K562 treated with DMSO at 1 percent for 24 hours (cell line): ENCODE measurements around the gene SERPINB2. TPM values are rescaled to one million over a fixed set of nuclear protein-coding genes. Genes with fewer than 3 reads are reported as not detected.

Source experiments
- total RNA-seq: library from RNA; unstranded; fragments of 300-600 nt; gene quantifications from 2 replicates; pipeline ENCODE4 v1.2.3, GENCODE V29; 2022; ENCODE audit warnings: low read depth; ENCODE audit not compliant: insufficient read depth

Gene SERPINB2
- not detected in 2 replicates for total RNA-seq

DNA sequence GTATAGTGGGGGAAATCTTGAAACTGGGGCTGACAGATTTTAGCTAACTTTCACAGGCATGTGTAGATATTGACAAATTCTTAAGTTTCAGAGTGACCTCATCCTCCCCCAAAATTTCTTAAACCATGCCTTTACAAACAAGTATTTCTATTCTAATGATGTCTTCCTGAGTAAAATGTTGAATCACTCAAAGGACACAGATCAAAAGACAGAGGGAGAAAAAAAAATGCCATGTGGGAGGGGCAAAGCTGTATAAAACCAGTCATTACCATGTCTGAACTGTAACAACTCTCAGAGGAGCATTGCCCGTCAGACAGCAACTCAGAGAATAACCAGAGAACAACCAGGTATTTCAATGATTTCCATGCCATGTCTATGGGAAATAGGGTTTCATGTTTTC is at the start of gene SERPINB2:
TSS of gene SERPINB2 (plus strand) at position 282 of the 400 bp plus-strand sequence. CDS start 3,740 bp downstream, outside the sequence.

GRCh38 chr18:63907664-63908063 is 20.2 kb downstream of the SERPINB2 start, which contains the start of gene SERPINB10:
Gene SERPINB10 (plus strand): TSS chr18:63907958. CDS start chr18:63915511, 7,553 bp downstream.

DNA sequence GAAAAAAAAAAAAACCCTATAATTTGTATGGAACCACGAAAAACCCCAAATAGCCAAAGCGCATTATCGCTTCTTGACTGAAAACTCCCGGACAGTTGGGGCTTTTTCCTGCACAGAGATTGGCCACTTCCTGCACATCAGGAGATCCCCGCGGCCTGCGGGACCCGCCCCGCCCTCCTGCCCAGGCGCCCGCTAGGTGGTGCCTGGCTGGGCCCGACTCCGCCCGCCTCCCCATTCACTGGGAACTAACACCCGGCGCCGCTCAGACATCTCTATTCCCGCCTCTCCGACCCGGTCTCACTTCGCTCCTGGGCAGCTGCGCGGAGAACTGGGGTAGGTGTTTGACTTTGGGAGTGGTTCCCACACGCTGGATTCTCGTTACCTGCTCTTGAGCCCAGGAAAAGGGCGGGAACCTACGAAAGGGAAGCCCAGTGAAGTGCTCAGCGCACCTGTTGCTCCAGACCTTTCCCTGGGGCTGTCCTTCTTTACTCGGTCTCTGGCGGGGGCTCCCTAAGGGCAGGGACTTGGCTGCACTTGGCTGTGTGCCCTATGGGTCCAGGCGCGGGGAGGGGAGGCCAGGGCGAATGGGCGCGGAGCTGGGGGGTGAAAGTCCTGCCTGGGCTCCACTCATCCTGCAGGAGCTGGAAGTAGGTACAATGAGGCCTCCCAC is 61.7 kb downstream of the SERPINB2 start, which contains the start of gene HMSD:
TSS of gene HMSD (plus strand) at position 234 of the 670 bp plus-strand sequence. CDS start 4,155 bp downstream, outside the sequence.

Other genes with a start within 250 kb of the SERPINB2 start
- gene SERPINB4, start 243.4 kb upstream of the SERPINB2 start, total RNA-seq, result not detected in 2 replicates
- not detected in 2 replicates for gene SERPINB3, start 225.8 kb upstream of the SERPINB2 start, total RNA-seq
- gene SERPINB11, start 184.7 kb upstream of the SERPINB2 start, total RNA-seq, result not detected in 2 replicates
- not detected in 2 replicates for gene SERPINB7, start 112.3 kb upstream of the SERPINB2 start, total RNA-seq
- not detected in 2 replicates for gene SERPINB10, start 20.3 kb downstream of the SERPINB2 start, total RNA-seq
- gene HMSD, start 61.6 kb downstream of the SERPINB2 start, total RNA-seq, result not detected in 2 replicates
- gene SERPINB8, start 82.4 kb downstream of the SERPINB2 start, total RNA-seq, result 0.88 and 1.5 TPM in 2 replicates